Panc1 (cell line): ENCODE data around the gene MAP1S. TPM values are rescaled to one million over a fixed set of nuclear protein-coding genes. Genes with fewer than 3 reads are reported as not detected.

ENCODE experiments used
- ATAC-seq: fragments of 200-7000 bp; cut with Tn5 transposase; 2 replicates; pipeline ENCODE4 v1.9.1; 2020; ENCODE audit warnings: mild to moderate bottlenecking, moderate library complexity
- BruUV-seq: library from RNA; stranded (reverse); fragments of 400-500 nt; replicated peaks from 2 replicates; lab custom pipeline; 2021; lab: Mats Ljungman, UMichigan
- CTCF ChIA-PET: fragments of 300-600 bp; sonication (Branson Sonifier 250); formaldehyde crosslinking; loops from one replicate; lab custom pipeline; 2022; ENCODE audit warnings: antibody characterized with exemption; lab: Charles Lee
- POLR2A ChIA-PET: fragments of 300-600 bp; sonication (Branson Sonifier 250); formaldehyde crosslinking; loops from one replicate; lab custom pipeline; 2022; ENCODE audit warnings: antibody characterized with exemption; lab: Charles Lee
- DNase-seq: peaks from one replicate; pipeline ENCODE4 v3.0.0-alpha.2; 2010; ENCODE audit warnings: low read depth, low spot score
- H3K27ac ChIP-seq: 2 replicates; pipeline ENCODE4 v1.5.1; 2011; ENCODE audit warnings: mild to moderate bottlenecking, low read length, inconsistent platforms
- H3K27me3 ChIP-seq: fragments of 200-500 bp; sonication (Bioruptor generic); 2 replicates; pipeline ENCODE4 v1.6.0; 2014; ENCODE audit warnings: low read length, inconsistent platforms; ENCODE audit not compliant: control insufficient read depth, insufficient read depth
- H3K36me3 ChIP-seq: fragments of 200-500 bp; sonication (Bioruptor generic); 2 replicates; pipeline ENCODE4 v1.5.1; 2014; ENCODE audit warnings: inconsistent platforms, mild to moderate bottlenecking, low read length, moderate library complexity; ENCODE audit not compliant: control insufficient read depth, insufficient read depth
- H3K4me1 ChIP-seq: 2 replicates; pipeline ENCODE4 v1.5.1; 2011; ENCODE audit warnings: inconsistent platforms, mild to moderate bottlenecking, low read length, moderate library complexity; ENCODE audit not compliant: control insufficient read depth, insufficient read depth
- H3K4me3 ChIP-seq, 2 experiments: 2 replicates each; pipeline ENCODE4 v1.5.1; 2011 to 2012; ENCODE audit warnings: low read depth in 2 of 2, low read length in 2 of 2, mild to moderate bottlenecking in 2 of 2, inconsistent platforms in 1 of 2, moderate library complexity in 1 of 2
- H3K9me3 ChIP-seq: fragments of 200-500 bp; sonication (Bioruptor generic); 2 replicates; pipeline ENCODE4 v1.5.1; 2014; ENCODE audit warnings: low read depth, mild to moderate bottlenecking, inconsistent platforms, low read length, moderate library complexity; ENCODE audit not compliant: control insufficient read depth, insufficient read depth
- POLR2AphosphoS5 ChIP-seq: IDR thresholded peaks from 2 replicates; pipeline ENCODE4 v1.6.1; 2012; ENCODE audit warnings: mild to moderate bottlenecking, low read depth, low read length, moderate library complexity
- SIN3A ChIP-seq: IDR thresholded peaks from 2 replicates; pipeline ENCODE4 v1.6.1; 2012; ENCODE audit warnings: low read depth, mild to moderate bottlenecking, low read length, moderate library complexity, borderline replicate concordance; ENCODE audit not compliant: insufficient read depth
- TCF7L2 ChIP-seq: IDR thresholded peaks from 2 replicates; pipeline ENCODE4 v1.6.1; 2011; ENCODE audit warnings: mild to moderate bottlenecking, low read depth, low read length, inconsistent platforms
- in situ Hi-C: cut with HindIII; loops from 2 replicates; pipeline ENCODE4 v1.10.0; 2016; ENCODE audit warnings: low sequenced_read_pairs, low pct_unique_long_range_greater_than_20kb
- intact Hi-C: fragments of 100-400 bp; cut with micrococcal nuclease; formaldehyde crosslinking; loops from one replicate; pipeline ENCODE4 v1.10.0; 2022; ENCODE audit not compliant: unreplicated experiment
- total RNA-seq: library from RNA; stranded (reverse); gene quantifications from one replicate; pipeline ENCODE4 v1.2.1, GENCODE V29; 2021; ENCODE audit not compliant: unreplicated experiment
- TF ChIP-seq, protein P1 (sequence below), 2 experiments: IDR thresholded peaks; 2 replicates each; pipeline ENCODE4 v1.6.1; 2011 to 2012; ENCODE audit warnings: low read depth in 2 of 2, control low read depth in 1 of 2, low read length in 1 of 2, mild to moderate bottlenecking in 1 of 2, moderate library complexity in 1 of 2; ENCODE audit not compliant: insufficient read depth in 1 of 2
- TF ChIP-seq, protein P2 (sequence below): fragments of 450-650 bp; IDR thresholded peaks from 2 replicates; pipeline ENCODE4 v1.5.1; 2017; ENCODE audit warnings: mild to moderate bottlenecking

MAP1S gene
- total RNA-seq, 1 experiment from 2014 or later: 56.6 TPM

DNA sequence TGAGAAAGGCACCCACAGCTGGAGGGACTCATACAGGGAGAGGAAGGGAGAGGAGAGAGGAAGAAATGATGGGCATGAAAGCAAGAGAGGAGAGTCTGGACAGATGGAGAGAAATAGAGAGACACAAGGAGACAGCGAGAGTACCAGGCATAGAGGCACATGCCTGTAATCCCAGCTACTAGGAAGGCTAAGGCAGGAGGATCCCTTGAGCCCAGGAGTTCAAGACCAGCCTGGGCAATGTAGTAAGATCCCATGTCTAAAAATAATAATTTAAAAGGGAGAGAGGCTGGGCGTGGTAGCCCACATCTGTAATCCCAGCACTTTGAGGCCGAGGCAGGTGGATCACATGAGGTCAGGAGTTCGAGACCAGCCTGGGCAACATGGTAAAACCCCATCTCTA, 40.4 kb upstream of the MAP1S start:
- TF ChIP-seq SIN3A: no peak
- no peak for TF ChIP-seq POLR2AphosphoS5
- TF ChIP-seq, protein P1, sequence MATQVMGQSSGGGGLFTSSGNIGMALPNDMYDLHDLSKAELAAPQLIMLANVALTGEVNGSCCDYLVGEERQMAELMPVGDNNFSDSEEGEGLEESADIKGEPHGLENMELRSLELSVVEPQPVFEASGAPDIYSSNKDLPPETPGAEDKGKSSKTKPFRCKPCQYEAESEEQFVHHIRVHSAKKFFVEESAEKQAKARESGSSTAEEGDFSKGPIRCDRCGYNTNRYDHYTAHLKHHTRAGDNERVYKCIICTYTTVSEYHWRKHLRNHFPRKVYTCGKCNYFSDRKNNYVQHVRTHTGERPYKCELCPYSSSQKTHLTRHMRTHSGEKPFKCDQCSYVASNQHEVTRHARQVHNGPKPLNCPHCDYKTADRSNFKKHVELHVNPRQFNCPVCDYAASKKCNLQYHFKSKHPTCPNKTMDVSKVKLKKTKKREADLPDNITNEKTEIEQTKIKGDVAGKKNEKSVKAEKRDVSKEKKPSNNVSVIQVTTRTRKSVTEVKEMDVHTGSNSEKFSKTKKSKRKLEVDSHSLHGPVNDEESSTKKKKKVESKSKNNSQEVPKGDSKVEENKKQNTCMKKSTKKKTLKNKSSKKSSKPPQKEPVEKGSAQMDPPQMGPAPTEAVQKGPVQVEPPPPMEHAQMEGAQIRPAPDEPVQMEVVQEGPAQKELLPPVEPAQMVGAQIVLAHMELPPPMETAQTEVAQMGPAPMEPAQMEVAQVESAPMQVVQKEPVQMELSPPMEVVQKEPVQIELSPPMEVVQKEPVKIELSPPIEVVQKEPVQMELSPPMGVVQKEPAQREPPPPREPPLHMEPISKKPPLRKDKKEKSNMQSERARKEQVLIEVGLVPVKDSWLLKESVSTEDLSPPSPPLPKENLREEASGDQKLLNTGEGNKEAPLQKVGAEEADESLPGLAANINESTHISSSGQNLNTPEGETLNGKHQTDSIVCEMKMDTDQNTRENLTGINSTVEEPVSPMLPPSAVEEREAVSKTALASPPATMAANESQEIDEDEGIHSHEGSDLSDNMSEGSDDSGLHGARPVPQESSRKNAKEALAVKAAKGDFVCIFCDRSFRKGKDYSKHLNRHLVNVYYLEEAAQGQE (IDR thresholded peaks at IDR 0.05; ENCODE audit: insufficient read depth in 1 of 2, low read depth in 2 of 2, low read length in 1 of 2): no peak
- no peak for TF ChIP-seq TCF7L2
- TF ChIP-seq, protein P2, sequence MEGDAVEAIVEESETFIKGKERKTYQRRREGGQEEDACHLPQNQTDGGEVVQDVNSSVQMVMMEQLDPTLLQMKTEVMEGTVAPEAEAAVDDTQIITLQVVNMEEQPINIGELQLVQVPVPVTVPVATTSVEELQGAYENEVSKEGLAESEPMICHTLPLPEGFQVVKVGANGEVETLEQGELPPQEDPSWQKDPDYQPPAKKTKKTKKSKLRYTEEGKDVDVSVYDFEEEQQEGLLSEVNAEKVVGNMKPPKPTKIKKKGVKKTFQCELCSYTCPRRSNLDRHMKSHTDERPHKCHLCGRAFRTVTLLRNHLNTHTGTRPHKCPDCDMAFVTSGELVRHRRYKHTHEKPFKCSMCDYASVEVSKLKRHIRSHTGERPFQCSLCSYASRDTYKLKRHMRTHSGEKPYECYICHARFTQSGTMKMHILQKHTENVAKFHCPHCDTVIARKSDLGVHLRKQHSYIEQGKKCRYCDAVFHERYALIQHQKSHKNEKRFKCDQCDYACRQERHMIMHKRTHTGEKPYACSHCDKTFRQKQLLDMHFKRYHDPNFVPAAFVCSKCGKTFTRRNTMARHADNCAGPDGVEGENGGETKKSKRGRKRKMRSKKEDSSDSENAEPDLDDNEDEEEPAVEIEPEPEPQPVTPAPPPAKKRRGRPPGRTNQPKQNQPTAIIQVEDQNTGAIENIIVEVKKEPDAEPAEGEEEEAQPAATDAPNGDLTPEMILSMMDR: no peak
- H3K27me3 ChIP-seq: 0 out of 2 replicates have a peak, but pooled peaks cover 2% of the 10 kb centered on the region
- BruUV-seq: no TSS peak
- ATAC-seq: no peak
- POLR2A ChIA-PET: no interaction called here
- no peaks in the 10 kb centered on the region for H3K36me3 ChIP-seq
- in situ Hi-C loops: no loop called here
- no peaks in the 10 kb centered on the region for H3K4me1 ChIP-seq
- DNase-seq: no peak
- H3K4me3 ChIP-seq: no peak overlapping the region
- H3K9me3 ChIP-seq: no peaks in the 10 kb centered on the region
- intact Hi-C loops: no loop called here
- H3K27ac ChIP-seq: no peak overlapping the region
- CTCF ChIA-PET: interaction anchor here (0.5 kb wide), 1 partner anchor 66 kb away, joined by 4 read pairs; no protein-coding TSS in a partner anchor

DNA sequence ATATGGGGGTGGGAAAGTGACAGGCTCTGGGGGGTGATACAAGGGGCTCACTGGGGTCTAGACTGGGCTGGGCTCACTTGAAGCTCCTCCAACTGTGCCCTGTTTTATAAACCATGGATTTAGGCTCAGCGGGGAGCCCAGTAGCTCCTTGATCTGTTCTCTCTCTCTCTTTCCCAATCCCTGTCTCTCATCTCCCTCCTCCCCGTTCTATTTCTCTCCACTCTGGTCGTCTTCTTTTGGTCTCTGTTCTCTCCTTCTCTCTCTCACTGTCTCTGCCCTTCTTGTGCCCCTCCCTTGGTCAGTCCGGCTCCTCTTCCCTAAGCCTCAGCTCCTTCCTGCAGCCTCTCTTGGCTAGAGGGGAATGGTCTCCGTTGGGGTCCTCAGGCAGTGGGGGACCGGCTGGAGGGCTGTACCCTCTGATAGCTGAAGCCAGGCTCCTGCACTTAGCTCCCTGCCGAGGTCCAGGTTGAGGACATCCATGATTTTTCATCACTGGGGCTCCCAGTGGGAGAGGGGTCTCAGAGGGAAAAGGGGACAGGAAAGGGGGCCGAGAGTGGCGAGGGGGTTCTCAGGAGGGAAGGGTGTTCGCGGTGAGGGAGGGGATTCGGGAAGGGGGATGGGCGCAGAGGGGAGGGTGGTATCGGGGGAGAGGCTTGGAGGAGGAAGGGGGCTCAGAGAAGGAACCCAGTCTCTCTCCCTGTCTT, 39.6 kb upstream of the MAP1S start:
- intact Hi-C loops: no loop called here
- ATAC-seq: no peak
- POLR2A ChIA-PET: no interaction called here
- Histone ChIP-seq H3K9me3 (no peaks in the 10 kb centered on the region), H3K36me3 (no peaks in the 10 kb centered on the region), H3K4me3 (peak overlapping the region in 1 of 2 experiments; percentile 29; a peak in 1 of 4 replicates), H3K27ac (no peak overlapping the region), H3K27me3 (0 out of 2 replicates have a peak, but pooled peaks cover 2% of the 10 kb centered on the region), H3K4me1 (no peaks in the 10 kb centered on the region)
- CTCF ChIA-PET: interaction anchor here (0.5 kb wide), 1 partner anchor 66 kb away, joined by 4 read pairs; no protein-coding TSS in a partner anchor
- DNase-seq: no peak
- no peak for TF ChIP-seq SIN3A
- TF ChIP-seq, protein P1 (IDR thresholded peaks at IDR 0.05; ENCODE audit: insufficient read depth in 1 of 2, low read depth in 2 of 2, low read length in 1 of 2): no peak
- no peak for TF ChIP-seq TCF7L2
- TF ChIP-seq POLR2AphosphoS5: no peak
- TF ChIP-seq, protein P2: no peak
- no TSS peak for BruUV-seq
- in situ Hi-C loops: no loop called here
